ENCODE results near the gene PFKP. TPM values are rescaled to one million over a fixed set of nuclear protein-coding genes. Genes with fewer than 3 reads are reported as not detected.

PFKP gene
- total RNA-seq, 1 donor from 2014 or later, result 196 TPM

- TF ChIP-seq CTCF (IDR thresholded peaks at IDR 0.05; ENCODE audit: insufficient read depth, low read length, severe bottlenecking), result no peak
- DNase-seq (ENCODE audit: low read depth), result no peak
- no peak for FAIRE-seq
- Histone ChIP-seq H3K27me3 (ENCODE audit: control insufficient read depth, insufficient read depth, low read length) (no peaks in the 10 kb centered on the region), H3K4me3 (ENCODE audit: low read depth, low read length) (no peak overlapping the region), H3K36me3 (ENCODE audit: control insufficient read depth, insufficient read depth, low read length) (peaks cover 31% of the 10 kb centered on the region)
These were observed 72.0 kb downstream of the PFKP start for GRCh38 chr10:3139216-3139910.

GRCh38 chr10:3140280-3140679 is 72.9 kb downstream of the PFKP start:
- no peak for TF ChIP-seq CTCF (IDR thresholded peaks at IDR 0.05; ENCODE audit: insufficient read depth, low read length, severe bottlenecking)
- DNase-seq (ENCODE audit: low read depth) (no peak), FAIRE-seq (no peak)
- H3K4me3 ChIP-seq (ENCODE audit: low read depth, low read length), result no peak overlapping the region
- peaks cover 32% of the 10 kb centered on the region for H3K36me3 ChIP-seq (ENCODE audit: control insufficient read depth, insufficient read depth, low read length)
- no peaks in the 10 kb centered on the region for H3K27me3 ChIP-seq (ENCODE audit: control insufficient read depth, insufficient read depth, low read length)

GRCh38 chr10:3141351-3142005 is 74.1 kb downstream of the PFKP start:
- TF ChIP-seq CTCF (IDR thresholded peaks at IDR 0.05; ENCODE audit: insufficient read depth, low read length, severe bottlenecking), result no peak
- FAIRE-seq, result no peak
- no peak overlapping the region for H3K4me3 ChIP-seq (ENCODE audit: low read depth, low read length)
- DNase-seq (ENCODE audit: low read depth), result no peak
- peaks cover 37% of the 10 kb centered on the region for H3K36me3 ChIP-seq (ENCODE audit: control insufficient read depth, insufficient read depth, low read length)
- H3K27me3 ChIP-seq (ENCODE audit: control insufficient read depth, insufficient read depth, low read length), result no peaks in the 10 kb centered on the region

- no peak for FAIRE-seq
- H3K27me3 ChIP-seq (ENCODE audit: control insufficient read depth, insufficient read depth, low read length), result no peaks in the 10 kb centered on the region
- TF ChIP-seq CTCF (IDR thresholded peaks at IDR 0.05; ENCODE audit: insufficient read depth, low read length, severe bottlenecking), result no peak
- H3K4me3 ChIP-seq (ENCODE audit: low read depth, low read length), result no peak overlapping the region
- no peak for DNase-seq (ENCODE audit: low read depth)
- H3K36me3 ChIP-seq (ENCODE audit: control insufficient read depth, insufficient read depth, low read length), result peaks cover 37% of the 10 kb centered on the region
These were observed 75.0 kb downstream of the PFKP start for GRCh38 chr10:3142146-3142875.

GRCh38 chr10:3143366-3143765 is 76.0 kb downstream of the PFKP start:
- DNase-seq (ENCODE audit: low read depth) (no peak), FAIRE-seq (no peak)
- no peak for TF ChIP-seq CTCF (IDR thresholded peaks at IDR 0.05; ENCODE audit: insufficient read depth, low read length, severe bottlenecking)
- Histone ChIP-seq H3K27me3 (ENCODE audit: control insufficient read depth, insufficient read depth, low read length) (no peaks in the 10 kb centered on the region), H3K36me3 (ENCODE audit: control insufficient read depth, insufficient read depth, low read length) (peaks cover 33% of the 10 kb centered on the region), H3K4me3 (ENCODE audit: low read depth, low read length) (no peak overlapping the region)
